Left kidney (tissue), 2 donors: ENCODE measurements around the gene NMU. TPM values are rescaled to one million over a fixed set of nuclear protein-coding genes. Genes with fewer than 3 reads are reported as not detected.
"Not testable (repeated sequence)": the region's sequence is repeated elsewhere in the genome, so short reads cannot be mapped to it uniquely, and the experiment has no call there.

Source experiments
- DNase-seq: peaks from one replicate; pipeline ENCODE4 v3.0.0-alpha.2; 2013
- polyA plus RNA-seq: library from polyadenylated mRNA; unstranded; fragments of 120-200 nt; gene quantifications from one replicate; pipeline ENCODE4 v1.2.1, GENCODE V29; 2013; ENCODE audit not compliant: insufficient read length

NMU gene
- polyA plus RNA-seq, 1 donor = 7.7 TPM

DNA sequence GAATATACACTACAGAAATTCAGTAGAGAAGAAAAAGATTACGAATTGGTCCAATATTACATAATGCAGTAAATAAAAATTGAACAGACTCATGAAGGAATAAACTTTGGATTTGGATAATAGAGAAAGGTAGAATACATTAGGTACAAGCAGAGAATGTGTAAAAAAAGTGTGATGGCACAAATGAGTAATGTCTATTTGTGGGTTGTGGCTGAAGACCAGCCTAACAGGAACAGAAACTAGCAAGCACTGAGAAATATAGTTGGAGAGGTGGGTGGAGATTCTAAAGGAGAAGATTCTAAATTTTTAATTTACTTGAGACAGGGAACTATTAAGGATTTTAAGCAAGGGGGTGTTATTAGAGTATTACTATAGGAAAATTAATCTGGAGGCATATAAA lies 74.2 kb downstream of the NMU start:
- DNase-seq = no peak

DNA sequence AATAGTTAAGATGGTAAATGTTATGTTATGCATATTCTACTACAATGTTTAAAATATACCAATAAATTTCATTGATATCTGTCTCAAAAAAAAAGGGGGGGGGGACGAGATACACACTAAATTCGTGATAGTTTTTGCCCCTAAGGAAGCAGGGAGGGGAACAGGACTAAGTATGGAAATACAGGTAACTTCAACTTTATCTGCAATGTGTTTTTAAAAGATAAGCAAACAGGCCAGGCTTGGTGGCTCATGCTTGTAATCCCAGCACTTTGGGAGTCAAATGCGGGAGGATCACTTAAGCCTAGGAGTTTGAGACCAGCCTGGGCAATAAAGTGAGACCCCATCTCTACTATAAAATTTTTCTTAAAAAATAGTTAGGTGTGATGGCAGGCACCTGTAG lies 76.0 kb downstream of the NMU start:
- DNase-seq = no peak

DNA sequence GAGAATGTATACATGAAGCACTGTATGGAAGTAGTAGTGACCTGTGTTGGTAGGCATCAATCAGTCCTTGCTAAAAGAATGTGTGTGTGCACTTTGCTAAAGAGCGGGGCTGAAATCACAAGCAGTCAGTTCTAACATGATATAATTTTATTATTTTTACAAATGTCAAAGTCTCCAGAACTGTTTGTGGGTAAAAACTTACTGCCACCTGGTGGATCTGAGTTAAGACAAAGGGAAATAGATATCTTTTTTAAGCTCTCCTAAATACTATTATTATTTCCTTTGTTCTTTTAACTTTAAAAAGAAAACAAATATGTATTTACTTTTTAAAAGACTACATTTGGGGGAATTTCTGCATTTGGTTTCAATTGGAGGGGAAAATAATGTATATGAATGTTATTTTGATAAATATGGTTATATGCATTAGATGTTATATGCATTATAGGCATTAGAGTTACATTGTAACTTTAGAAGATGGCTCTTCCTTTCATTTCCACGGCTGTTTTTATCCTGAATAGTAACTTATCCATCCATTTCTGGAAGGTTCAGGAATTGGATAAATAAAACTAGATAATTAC lies 81.6 kb downstream of the NMU start:
- peak; percentile 22 for DNase-seq

DNA sequence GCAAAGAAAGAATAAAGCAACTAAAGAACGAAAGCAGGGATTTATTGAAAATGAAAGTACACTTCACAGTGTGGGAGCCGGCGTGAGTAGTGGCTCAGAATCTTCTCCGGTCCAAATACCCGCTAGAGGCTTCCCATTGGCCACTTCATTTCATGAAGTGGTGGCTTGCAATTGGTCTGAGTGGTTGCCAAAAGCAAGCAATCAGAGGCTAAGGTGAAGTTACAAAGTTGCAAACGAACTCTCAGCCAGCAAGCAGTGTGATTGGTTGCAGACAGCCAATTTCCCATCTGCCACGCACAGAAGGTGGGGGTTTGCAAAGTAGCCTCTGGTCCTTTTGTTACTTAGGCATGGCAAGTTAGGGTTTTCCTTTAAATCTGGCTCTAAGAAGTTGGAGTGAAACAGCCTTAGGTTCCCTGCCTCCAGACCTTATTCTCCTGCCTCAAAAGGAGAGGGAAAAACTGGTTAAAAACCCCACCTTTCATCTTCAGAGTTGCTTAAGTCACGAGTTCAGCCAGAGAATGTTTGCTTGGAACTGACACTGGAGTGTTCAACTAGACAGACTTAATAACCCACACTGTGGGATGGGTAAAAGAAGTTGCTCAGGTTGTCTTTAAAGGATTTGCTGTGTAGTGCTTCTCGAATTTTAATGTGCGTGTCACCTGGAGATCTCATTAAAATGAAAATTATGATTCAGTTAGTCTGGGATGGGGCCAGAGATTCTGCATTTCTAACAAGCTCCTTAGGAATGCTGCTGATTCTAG lies 82.5 kb downstream of the NMU start:
- no peak for DNase-seq

DNA sequence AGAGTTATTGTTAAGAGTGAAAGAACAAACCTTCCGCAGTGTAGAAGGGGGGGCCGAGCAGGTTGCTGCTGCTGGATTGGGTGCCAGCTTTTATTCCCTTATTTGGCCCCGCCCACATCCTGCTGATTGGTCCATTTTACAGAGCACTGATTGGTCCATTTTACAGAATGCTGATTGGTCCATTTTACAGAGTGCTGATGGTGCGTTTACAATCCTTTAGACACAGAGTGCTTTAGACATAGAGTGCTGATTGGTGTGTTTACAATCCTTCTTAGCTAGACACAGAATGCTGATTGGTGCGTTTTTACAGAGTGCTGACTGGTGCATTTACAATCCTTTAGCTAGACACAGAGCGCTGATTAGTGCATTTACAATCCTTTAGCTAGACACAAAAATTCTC lies 84.1 kb downstream of the NMU start:
- not testable (repeated sequence) for DNase-seq

GRCh38 chr4:55549888-55550287 lies 86.2 kb downstream of the NMU start:
- DNase-seq = no peak

- DNase-seq = no peak
These were observed 88.2 kb downstream of the NMU start for GRCh38 chr4:55547918-55548317.

GRCh38 chr4:55547466-55547770 lies 88.7 kb downstream of the NMU start:
- no peak for DNase-seq

- DNase-seq = peak; percentile 88
These were observed 89.2 kb downstream of the NMU start, which contains the start of gene CLOCK for GRCh38 chr4:55546756-55547465. CLOCK (minus strand) TSS chr4:55546909; CDS start chr4:55482785, 64,124 bp downstream.

DNA sequence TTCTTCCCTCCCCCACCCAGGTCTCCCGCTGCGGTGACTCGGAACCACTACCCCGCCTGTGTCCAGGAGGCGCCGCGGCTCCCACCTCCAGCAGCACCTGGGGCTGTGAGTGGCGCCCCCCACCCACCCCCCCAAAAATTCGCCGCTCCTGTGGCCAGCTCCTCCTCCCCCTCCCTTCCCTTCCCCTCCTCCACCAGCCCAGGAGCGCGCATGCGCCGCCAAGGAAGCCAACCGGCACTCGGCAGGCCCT lies 89.7 kb downstream of the NMU start:
- no peak for DNase-seq

DNA sequence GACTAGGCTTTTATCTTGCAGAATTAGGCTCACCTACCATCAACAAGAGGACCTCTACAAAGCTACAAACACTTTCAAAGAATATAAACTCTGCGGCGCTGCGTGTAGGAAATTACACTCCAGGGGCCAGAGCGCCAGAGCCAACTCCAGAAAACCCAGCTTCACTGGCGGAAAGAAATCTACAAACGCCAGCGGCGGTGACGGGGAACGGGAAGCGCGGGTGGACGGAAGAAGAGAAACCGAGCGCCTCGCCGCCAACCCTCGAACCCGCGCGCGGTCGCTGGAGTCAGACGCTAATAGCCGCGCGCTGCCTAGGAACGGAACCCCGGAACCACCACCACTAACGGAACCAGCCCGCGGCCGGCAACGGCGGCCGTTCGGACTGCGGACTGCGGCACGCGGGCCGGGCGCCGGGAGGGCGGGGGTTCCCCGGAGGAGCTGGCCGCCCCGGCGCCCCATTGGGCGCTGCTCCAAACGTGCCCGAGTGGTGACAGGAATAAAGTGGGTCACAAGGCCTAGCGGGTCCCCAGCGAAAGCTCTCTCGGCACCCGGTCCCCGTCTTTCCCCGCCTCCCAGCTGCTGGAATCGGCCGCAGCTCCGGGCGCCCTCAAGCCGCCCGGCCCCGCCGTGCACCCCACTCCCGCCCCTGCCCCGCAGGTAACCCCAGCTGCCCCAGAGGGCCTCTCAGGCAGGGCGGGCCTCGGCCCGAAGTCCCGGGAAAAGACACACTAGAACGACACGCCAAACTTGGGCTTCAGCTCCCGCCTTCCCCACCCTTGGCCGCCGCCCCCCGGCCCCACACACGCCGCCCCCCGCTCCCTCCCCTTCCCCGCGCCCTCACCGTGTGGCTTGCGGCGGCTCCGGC lies 90.2 kb downstream of the NMU start:
- DNase-seq = peak; percentile 62

Other genes starting within 250 kb of the NMU start
- 101 TPM for gene TMEM165, start 240.3 kb downstream of the NMU start, polyA plus RNA-seq
- 25.4 TPM for gene CLOCK, start 89.4 kb downstream of the NMU start, polyA plus RNA-seq
- gene PDCL2, start 44.1 kb downstream of the NMU start, polyA plus RNA-seq = not detected
- gene EXOC1L, start 183.5 kb upstream of the NMU start, polyA plus RNA-seq = not detected
- 61.7 TPM for gene EXOC1, start 217.3 kb upstream of the NMU start, polyA plus RNA-seq